Measurements from ENCODE around the gene APBA2. TPM values are rescaled to one million over a fixed set of nuclear protein-coding genes. Genes with fewer than 3 reads are reported as not detected.

Gene APBA2
- total RNA-seq, 4 donors from 2014 or later: 1.1 to 2.4 (median 1.3) TPM

- TF ChIP-seq CTCF (IDR thresholded peaks at IDR 0.05; ENCODE audit: low read depth): no peak
These were observed 93.6 kb downstream of the APBA2 start for GRCh38 chr15:28979208-28979841.

- TF ChIP-seq CTCF (IDR thresholded peaks at IDR 0.05; ENCODE audit: low read depth): no peak
These were observed 95.1 kb downstream of the APBA2 start for GRCh38 chr15:28980709-28981350.

DNA sequence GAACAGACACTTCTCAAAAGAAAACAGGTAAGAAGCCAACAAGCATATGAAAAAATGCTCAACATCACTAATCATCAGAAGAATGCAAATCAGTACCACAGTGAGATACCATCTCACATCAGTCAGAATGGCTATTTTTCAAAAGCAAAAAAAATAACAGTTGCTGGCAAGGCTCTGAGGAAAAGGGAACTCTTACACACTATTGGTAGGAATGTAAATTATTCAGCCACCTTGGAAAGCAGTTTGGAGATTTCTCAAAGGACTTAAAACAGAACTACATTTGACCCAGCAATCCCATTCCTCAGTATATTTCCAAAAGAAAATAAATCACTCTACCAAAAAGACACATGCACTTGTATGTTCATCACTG is 95.6 kb downstream of the APBA2 start:
- no peak for TF ChIP-seq CTCF (IDR thresholded peaks at IDR 0.05; ENCODE audit: low read depth)

GRCh38 chr15:28981921-28982320 is 96.1 kb downstream of the APBA2 start:
- no peak for TF ChIP-seq CTCF (IDR thresholded peaks at IDR 0.05; ENCODE audit: low read depth)

DNA sequence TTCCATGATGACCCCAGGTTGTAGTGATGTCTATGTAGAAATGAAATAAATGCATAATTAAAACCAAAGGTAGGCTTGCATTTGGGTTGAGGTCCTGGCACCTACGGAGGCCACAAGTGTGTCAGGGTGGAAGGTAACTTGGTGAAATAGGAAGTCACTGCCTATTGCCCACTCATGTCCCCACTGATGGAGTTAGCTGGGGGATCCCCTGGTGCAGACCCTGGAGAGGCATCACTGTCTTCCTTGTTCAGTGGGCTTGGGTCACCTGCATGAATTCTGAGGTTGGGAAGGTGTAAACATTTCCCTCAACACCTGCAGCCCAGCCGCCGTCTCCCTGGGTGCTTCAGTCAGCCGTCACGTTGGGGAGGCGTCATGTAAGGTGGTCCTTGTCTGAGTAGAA is 97.1 kb downstream of the APBA2 start:
- no peak for TF ChIP-seq CTCF (IDR thresholded peaks at IDR 0.05; ENCODE audit: low read depth)

DNA sequence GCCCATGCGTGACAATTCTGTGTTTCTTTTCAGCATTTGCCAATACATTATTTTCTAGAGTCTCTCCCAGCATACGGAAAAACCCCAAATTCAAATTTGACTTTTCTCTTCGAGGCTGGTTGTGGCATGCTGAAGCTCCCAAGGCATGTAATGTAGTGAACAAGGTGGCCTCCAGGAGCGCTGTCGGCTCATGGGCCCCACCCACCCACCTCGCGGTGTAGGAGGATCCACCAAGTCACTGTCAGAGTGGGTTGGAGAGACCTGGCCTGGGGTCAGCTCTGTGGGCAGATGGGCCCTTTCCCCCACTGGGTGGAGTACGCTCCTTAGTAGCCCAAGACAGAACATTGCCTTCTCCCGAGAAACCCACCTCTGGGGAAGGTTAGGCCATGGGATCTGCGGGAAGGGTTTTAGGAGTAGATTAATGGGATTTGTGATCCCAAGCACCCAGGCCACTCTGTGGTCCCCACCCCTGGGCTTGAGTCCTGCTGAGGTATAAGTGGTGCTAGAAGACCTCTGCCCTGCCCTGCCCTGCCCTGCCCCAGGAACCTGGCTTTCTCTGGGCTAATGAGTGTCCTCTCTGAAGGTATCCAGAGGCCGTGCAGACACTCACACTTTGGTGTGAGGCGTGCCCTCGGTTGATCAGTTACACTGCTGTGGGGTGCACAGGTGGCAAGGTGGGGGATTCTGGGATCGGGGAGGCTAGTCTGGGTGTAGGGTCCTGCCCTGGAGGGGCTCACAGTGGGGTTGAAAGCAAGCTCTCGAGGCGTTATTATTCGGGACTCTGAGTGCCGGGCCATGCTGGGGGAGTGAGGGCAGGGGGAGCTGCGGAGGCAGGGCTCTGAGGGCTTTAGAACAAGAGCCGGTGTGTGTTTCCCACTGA is 97.9 kb downstream of the APBA2 start:
- TF ChIP-seq CTCF (IDR thresholded peaks at IDR 0.05; ENCODE audit: low read depth): no peak

Data from subcutaneous adipose tissue (tissue), 4 donors.